Large intestine (tissue), 3 donors: ENCODE results near the gene PHLDB3. TPM values are rescaled to one million over a fixed set of nuclear protein-coding genes. Genes with fewer than 3 reads are reported as not detected.
"Not testable (repeated sequence)": the region's sequence is repeated elsewhere in the genome, so short reads cannot be mapped to it uniquely, and the experiment has no call there.

ENCODE experiments used
- DNase-seq, 2 donors: peaks; one replicate each; pipeline versions ENCODE4 v3.0.0 to v3.0.0-alpha.2; 2013
- H3K27ac ChIP-seq: one replicate; pipeline ENCODE4 v1.5.1; 2013; ENCODE audit warnings: low read length
- H3K27me3 ChIP-seq: 2 replicates; pipeline ENCODE4 v1.6.1; 2013; ENCODE audit warnings: low read length; ENCODE audit not compliant: control insufficient read depth, insufficient read depth
- H3K36me3 ChIP-seq: 2 replicates; pipeline ENCODE4 v1.6.1; 2013; ENCODE audit warnings: low read length; ENCODE audit not compliant: control insufficient read depth, insufficient read depth
- H3K4me1 ChIP-seq: one replicate; pipeline ENCODE4 v1.6.1; 2013; ENCODE audit warnings: low read length; ENCODE audit not compliant: control insufficient read depth, insufficient read depth
- H3K4me3 ChIP-seq: one replicate; pipeline ENCODE4 v1.5.1; 2013; ENCODE audit warnings: low read length
- H3K9me3 ChIP-seq: one replicate; pipeline ENCODE4 v1.6.1; 2013; ENCODE audit warnings: mild to moderate bottlenecking, low read depth, low read length, moderate library complexity; ENCODE audit not compliant: control insufficient read depth
- WGBS: methylation state at CpG from one replicate; pipeline ENCODE4 v1.1.5; 2013; ENCODE audit warnings: low lambda C conversion rate; ENCODE audit not compliant: insufficient coverage; 5-methylcytosine and 5-hydroxymethylcytosine counted together
- polyA plus RNA-seq: library from polyadenylated mRNA; unstranded; fragments of 120-200 nt; gene quantifications from one replicate; pipeline ENCODE4 v1.2.1, GENCODE V29; 2013

PHLDB3 gene
- polyA plus RNA-seq, 1 donor: 33.8 TPM

DNA sequence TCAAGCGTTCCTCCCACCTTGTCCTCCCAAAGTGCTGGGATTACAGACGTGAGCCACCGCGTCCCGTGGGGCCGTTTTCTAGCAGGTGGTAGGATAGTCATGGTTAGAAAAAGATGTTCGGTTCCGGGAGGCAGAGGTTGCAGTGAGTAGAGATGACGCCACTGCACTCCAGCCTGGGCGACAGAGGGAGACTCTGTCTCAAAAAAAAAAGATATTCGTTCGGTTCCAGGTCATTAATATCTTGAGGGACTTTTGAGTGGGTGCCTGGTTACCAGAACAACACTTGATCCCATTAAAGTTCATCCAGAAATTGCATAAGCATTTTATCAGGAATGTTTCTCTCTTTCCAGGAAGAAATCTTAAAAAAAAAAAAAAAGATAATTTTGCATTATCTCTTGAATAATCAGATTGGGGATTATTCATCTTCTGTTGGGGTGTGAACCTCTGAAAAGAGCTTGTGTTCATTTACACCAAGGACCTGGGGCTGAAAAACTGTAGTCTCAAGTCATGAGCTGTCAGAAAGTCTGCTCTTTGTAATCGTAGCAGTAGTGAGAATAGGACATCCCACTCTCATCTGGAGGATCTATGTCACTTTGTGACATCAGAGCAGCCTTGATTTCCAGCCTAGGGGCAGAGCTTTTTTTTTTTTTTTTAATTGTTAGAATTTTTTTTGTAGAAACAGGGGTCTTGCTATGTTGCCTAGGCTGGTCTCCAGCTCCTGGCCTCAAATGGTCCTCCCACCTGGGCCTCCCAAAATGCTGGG lies 23.5 kb upstream of the PHLDB3 start:
- Histone ChIP-seq H3K27ac (peak overlapping the region; percentile 80), H3K27me3 (no peaks in the 10 kb centered on the region), H3K9me3 (no peaks in the 10 kb centered on the region), H3K4me3 (peak overlapping the region; percentile 85), H3K36me3 (no peaks in the 10 kb centered on the region), H3K4me1 (peaks cover 9% of the 10 kb centered on the region)
- DNase-seq: peak in 1 of 2 donors; percentile 53
- 40% methylated on average over 1 of the region's 13 CpGs for WGBS

DNA sequence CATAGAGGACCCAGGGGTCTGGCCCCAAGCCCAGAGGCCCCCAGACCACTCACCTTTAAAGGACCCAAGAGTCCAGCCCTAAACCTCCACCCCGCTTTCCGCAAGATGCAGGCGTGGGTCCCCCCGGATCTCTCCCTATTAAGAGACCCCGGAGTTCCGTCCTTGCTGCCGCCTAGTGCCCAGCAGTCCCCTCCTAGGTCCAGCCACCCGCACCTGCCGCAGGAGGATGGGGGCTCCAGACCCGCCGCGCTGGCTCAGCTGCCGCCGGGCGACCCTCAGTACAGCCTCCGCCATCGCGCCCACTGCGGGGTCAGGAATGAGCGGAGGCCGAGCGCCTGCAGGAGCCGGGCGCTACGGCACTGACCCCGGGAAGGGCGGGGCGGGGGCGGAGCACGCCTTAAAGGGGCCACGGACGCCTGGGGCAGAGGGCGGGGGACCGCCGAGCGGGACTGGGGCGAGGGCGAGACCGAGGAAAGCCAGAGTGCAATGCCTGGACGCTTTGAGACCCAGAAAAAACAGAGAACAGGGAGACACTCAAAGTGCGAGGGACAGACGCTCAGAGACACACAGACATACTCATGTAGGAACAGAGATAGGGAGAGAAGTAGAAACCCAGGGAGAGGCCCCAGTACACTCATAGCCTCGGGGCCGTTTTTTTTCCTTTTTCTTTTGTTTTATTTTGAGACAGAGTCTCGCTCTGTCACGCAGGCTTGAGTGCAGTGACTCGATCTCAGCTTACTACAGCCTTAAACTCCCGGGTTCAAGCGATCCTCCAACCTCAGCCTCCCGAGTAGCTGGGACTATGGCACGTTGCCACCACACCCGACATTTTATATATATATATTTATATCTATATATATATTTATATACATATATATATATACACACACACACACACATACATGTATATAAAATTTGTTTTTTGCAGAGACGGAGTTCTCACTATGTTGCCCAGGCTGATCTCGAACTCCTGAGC lies 22.6 kb upstream of the PHLDB3 start, which contains the start of gene ETHE1:
Gene ETHE1 (minus strand): TSS at position 318 of the 976 bp plus-strand sequence. CDS start 24 bp downstream, at position 294.
- DNase-seq: peak in 1 of 2 donors; percentile 87
- Histone ChIP-seq H3K9me3 (no peaks in the 10 kb centered on the region), H3K27ac (peak within 1 kb of the TSS; percentile 80), H3K4me1 (peaks cover 9% of the 10 kb centered on the region), H3K36me3 (no peaks in the 10 kb centered on the region), H3K4me3 (peak within 1 kb of the TSS; percentile 85), H3K27me3 (no peaks in the 10 kb centered on the region)
- 0% methylated on average over 1 of the region's 54 CpGs for WGBS

DNA sequence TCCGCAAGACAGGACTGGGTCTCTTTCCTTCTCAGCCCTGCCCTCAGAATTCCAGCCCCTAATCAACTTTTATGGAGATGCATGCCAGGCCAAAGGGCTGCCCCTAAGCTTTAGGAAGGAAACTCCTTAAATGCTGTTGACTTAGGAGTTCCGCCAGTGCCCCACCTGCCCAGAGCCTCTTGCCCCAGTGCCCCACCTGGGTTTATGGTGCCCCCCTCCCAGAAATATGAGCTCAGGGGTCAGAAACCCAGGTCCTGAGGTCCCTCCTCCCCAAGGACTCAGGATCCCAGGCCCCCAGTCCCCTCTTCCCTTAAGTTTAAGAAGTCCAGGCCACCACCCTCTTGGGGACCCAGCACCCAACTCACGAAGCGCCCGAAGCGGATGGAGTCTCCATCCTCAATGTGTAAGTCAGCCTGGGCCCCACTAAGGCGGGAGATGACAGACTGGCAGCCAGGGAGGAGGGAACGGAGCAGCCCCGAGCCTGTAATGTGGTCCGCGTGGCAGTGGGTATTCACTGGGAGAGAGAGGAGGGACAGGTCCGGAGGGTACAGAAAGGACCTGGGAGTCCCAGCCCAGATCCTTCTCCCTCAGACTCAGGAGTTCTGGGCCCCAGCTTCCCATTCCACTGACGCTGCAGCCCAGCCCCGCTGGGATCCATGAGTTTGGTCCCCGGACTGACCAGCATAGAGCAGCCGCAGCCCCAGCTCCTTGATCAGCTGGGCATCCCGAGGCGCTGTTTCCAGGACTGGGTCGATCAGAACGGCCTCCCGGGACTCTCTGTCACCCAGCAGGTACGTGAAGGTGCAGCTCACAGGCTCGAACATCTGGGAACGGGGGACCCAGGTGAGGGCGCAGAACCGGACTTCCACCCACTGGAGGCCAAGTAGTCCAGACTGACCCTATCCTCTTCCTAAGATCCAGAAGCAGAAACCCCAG lies 21.6 kb upstream of the PHLDB3 start:
- peak in 1 of 2 donors; percentile 59 for DNase-seq
- Histone ChIP-seq H3K9me3 (no peaks in the 10 kb centered on the region), H3K4me3 (peak overlapping the region; percentile 85), H3K36me3 (no peaks in the 10 kb centered on the region), H3K27ac (peak overlapping the region; percentile 80), H3K27me3 (no peaks in the 10 kb centered on the region), H3K4me1 (peaks cover 9% of the 10 kb centered on the region)
- WGBS: no CpG with 5 or more reads among the region's 26 CpGs

DNA sequence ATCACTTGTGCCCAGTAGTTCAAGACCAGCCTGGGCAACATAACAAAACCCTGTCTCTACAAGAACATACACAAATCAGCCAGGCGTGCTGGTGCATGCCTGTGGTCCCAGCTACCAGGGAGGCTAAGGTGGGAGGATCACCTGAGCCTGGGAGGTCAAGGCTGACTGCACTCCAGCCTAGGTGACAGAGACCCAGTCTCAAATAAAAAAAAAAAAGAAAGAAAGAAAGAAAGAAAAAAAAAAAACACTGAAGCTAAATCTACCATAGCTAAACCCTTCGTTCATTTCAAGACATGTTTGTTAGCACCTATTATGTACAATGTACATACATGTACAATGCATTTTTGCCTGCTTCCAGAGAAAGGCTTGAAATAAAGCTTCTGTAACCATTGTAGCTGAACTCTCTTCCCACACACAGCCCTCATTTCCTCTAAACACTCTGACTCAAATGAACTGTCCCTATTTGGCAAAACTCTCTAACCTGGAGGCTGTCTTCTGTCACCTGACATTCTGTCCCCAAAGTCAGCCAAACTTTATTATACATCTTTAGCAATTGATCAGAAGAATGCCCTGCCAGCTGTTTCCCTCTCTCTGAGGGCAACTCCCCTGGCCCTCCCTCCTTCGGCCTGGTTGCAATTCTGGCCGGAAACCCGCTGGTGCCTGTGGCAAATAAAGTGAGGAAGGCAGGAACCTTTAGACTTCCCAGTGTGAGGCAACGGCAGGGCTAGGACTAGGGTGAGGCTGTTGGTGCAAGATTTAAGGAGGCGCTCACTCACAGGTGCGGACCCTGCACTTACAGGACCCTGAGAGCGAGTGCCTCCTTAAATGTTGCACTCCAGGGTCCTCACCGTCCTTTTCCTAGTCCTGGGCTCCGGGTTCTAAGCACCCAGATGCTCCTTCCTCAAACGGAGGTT lies 20.6 kb upstream of the PHLDB3 start:
- peak overlapping the region; percentile 80 for H3K27ac ChIP-seq
- no peaks in the 10 kb centered on the region for H3K27me3 ChIP-seq
- peaks cover 2% of the 10 kb centered on the region for H3K36me3 ChIP-seq
- H3K4me3 ChIP-seq: peak overlapping the region; percentile 85
- DNase-seq: peak; percentile 85 to 94
- H3K4me1 ChIP-seq: peaks cover 9% of the 10 kb centered on the region
- no peaks in the 10 kb centered on the region for H3K9me3 ChIP-seq
- no CpG with 5 or more reads among the region's 12 CpGs for WGBS

DNA sequence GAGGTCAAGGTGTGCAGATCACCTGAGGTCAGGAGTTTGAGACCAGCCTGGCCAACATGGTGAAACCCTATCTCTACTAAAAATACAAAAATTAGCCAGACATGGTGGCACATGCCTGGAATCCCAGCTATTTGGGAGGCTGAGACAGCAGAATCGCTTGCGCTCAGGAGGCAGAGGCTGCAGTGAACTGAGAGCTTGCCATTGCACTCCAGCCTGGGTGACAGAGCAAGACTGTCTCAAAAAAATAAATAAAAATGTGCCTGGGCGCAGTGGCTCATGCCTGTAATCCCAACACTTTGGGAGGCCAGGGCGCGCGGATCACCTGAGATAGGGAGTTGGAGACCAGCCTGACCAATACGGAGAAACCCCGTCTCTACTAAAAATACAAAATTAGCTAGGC lies 19.1 kb upstream of the PHLDB3 start:
- DNase-seq, H3K27ac ChIP-seq, H3K4me1 ChIP-seq: not testable (repeated sequence)

DNA sequence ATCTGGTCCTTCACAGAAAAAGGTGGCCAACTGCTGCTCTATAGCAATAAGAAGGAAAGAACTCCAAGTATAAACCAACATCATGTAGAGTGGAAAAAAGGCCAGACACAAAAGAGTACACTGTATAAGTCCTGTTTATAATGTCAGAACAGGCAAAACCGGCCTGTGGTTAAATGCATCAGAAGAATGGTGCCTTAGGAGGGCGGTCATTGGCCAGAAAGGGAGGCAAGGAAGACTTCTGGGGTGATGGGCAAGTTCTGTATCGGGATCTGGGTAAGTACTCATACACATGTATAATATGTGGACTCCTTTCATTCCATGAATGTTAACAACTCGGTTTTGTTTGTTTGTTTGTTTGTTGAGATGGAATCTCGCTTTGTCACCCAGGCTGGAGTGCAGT lies 18.4 kb upstream of the PHLDB3 start:
- H3K4me3 ChIP-seq: no peak overlapping the region
- H3K9me3 ChIP-seq: no peaks in the 10 kb centered on the region
- peaks cover 2% of the 10 kb centered on the region for H3K36me3 ChIP-seq
- H3K4me1 ChIP-seq: peaks cover 9% of the 10 kb centered on the region
- no peak for DNase-seq
- no peak overlapping the region for H3K27ac ChIP-seq
- no peaks in the 10 kb centered on the region for H3K27me3 ChIP-seq
- WGBS: no CpG with 5 or more reads among the region's 5 CpGs

More for the DNA sequence above, 19.1 kb upstream of the PHLDB3 start:
- not testable (repeated sequence) for H3K9me3 ChIP-seq, H3K27me3 ChIP-seq, H3K36me3 ChIP-seq, H3K4me3 ChIP-seq
- WGBS: 100% methylated on average over 1 of the region's 8 CpGs

DNA sequence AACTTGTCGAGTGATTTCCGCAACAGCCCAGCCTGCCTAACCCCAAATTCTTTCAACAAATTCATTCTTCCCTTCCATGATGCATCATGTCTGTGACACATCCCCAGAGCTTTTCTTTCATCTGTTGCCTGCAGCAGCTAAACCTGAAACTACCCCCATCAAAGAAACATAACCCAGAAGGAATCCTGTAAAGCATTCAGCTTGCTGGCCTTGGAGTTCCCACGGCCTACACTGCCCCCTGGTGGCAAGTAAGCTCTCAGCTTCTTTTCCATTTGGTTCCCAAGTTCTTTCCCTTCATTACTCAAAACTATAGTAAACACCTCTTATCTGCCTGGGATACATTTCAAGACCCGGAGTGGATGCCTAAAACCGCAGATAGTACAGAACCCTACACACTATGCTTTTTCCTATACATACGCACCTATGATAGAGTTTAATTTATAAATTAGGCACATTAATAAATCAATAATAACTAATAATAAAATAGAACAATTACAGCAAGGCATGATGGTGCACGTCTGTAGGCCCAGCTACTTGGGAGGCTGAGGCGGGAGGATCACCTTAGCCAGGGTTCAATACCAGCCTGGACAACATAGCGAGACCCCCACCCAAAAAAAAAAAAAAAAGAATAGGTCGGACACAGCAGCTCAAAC lies 15.0 kb upstream of the PHLDB3 start:
- Histone ChIP-seq H3K27me3 (no peaks in the 10 kb centered on the region), H3K27ac (no peak overlapping the region), H3K36me3 (peaks cover 2% of the 10 kb centered on the region), H3K9me3 (no peaks in the 10 kb centered on the region), H3K4me3 (no peak overlapping the region), H3K4me1 (peaks cover 1% of the 10 kb centered on the region)
- WGBS: no CpG with 5 or more reads among the region's 10 CpGs
- peak; percentile 65 to 79 for DNase-seq

DNA sequence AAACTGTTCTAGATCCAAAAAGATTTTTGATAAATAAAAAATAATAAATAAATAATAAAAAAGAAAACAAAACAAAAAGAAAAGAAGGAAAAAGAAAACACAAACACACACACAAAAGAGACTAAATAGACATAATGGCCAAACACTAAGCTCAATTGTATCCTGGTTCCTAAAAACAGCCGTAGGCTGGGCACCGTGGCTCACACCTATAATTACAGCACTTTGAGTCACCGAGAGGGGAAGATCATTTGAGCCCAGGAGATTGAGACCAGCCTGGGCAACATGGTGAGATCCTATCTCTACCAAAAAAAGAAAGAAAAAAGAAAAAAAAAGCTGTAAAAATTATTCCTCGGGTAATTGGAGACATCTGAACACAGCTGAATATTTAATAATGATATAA lies 13.5 kb upstream of the PHLDB3 start:
- no peaks in the 10 kb centered on the region for H3K9me3 ChIP-seq
- WGBS: no CpG with 5 or more reads among the region's 4 CpGs
- no peaks in the 10 kb centered on the region for H3K27me3 ChIP-seq
- no peaks in the 10 kb centered on the region for H3K4me1 ChIP-seq
- H3K4me3 ChIP-seq: no peak overlapping the region
- H3K27ac ChIP-seq: no peak overlapping the region
- no peak for DNase-seq
- H3K36me3 ChIP-seq: peaks cover 2% of the 10 kb centered on the region

DNA sequence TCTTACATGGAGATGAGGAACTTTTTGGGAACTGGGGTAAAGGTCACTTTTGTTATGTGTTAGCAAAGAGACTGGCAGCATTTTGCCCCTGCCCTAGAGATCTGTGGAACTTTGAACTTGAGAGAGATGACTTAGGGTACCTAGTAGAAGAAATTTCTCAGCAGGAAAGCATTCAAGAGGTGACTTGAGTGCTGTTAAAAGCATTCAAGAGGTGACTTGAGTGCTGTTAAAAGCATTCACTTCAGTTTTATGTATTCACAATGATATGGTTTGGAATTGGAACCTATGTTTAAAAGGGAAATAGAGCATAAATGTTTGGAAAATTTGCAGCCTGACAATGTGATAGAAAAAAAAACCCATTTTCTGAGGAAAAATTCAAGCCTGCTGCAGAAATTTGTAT lies 7.9 kb upstream of the PHLDB3 start:
- not testable (repeated sequence) for DNase-seq, H3K4me3 ChIP-seq, H3K27me3 ChIP-seq, H3K27ac ChIP-seq, H3K9me3 ChIP-seq
- Histone ChIP-seq H3K36me3 (peaks cover 29% of the 10 kb centered on the region), H3K4me1 (peaks cover 13% of the 10 kb centered on the region)
